Measurements from ENCODE around the gene GRIN2C. TPM values are rescaled to one million over a fixed set of nuclear protein-coding genes. Genes with fewer than 3 reads are reported as not detected.

The GRIN2C gene
- total RNA-seq, 6 experiments from 2014 or later, result 0.05 to 0.07 TPM; not detected in 4

GRCh38 chr17:74883241-74883745 is 23.6 kb upstream of the GRIN2C start:
- no peaks in the 10 kb centered on the region for H3K4me1 Mint-ChIP-seq (ENCODE audit: low read depth)
- no peak for TF ChIP-seq CTCF (IDR thresholded peaks at IDR 0.05)
- no peak for DNase-seq
- no peak overlapping the region for H3K27ac Mint-ChIP-seq
- H3K36me3 Mint-ChIP-seq (ENCODE audit: low read depth), result no peaks in the 10 kb centered on the region
- peaks cover 50% of the 10 kb centered on the region for H3K27me3 Mint-ChIP-seq (ENCODE audit: insufficient read depth)
- no peaks in the 10 kb centered on the region for H3K9me3 Mint-ChIP-seq
- H3K4me3 Mint-ChIP-seq, result no peak overlapping the region

DNA sequence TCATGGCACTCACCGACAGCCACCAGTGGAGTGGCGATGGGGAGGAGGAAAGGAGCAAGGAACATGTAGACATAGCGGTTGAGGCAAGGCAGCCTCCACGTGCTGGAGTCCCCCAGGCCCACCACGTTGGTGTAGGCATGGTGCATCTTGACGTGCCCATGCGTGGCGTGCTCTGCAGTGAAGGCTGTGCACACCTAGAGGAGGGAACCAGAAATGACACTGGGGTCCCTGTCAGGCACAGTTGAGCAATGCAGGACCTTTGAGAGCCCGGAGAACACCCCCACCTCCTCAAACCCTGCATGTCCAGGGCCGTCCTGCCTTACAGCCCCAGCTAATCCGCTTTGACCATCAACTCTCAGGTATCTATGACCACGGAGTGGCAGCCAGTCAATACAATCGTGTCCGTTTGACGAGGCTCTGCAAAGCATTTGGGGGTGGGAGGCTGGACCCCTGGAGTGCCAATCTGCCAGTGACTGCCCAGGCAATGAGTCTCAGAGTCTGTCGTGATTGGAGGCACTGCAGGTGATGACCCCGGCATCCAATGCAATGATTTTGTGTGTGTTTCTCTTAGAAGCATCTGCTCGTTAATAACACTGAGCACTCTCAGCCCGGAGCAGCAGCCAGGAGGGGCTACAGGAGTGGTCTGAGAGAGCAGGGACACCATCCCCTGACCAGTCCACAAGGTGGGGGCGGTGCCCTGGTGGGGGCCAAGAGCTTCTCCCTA is 23.0 kb upstream of the GRIN2C start:
- no peak for DNase-seq
- Mint-ChIP-seq H3K27me3 (ENCODE audit: insufficient read depth) (peaks cover 45% of the 10 kb centered on the region), H3K27ac (no peak overlapping the region), H3K36me3 (ENCODE audit: low read depth) (no peaks in the 10 kb centered on the region), H3K4me1 (ENCODE audit: low read depth) (no peaks in the 10 kb centered on the region), H3K9me3 (no peaks in the 10 kb centered on the region), H3K4me3 (no peak overlapping the region)
- TF ChIP-seq CTCF (IDR thresholded peaks at IDR 0.05), result no peak

DNA sequence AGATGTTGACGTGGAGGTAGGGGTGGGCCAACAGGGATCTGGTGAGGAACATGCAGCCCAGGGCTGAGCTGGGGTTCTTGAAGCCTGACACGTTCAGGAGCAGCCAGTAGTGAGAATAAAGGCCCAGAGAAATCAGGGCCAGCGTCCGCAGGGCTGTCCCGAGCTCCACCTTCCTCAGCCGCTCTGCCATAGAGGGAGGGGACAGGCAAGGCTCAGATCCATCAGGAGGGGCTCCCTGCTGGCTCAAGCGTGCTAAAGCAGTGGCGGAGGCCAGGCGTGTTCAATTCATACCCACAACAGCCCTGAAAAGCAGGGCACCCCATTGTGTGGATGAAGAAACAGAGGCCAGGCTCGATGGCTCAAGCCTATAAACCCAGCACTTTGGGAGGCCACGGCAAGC is 21.4 kb upstream of the GRIN2C start:
- H3K27me3 Mint-ChIP-seq (ENCODE audit: insufficient read depth), result peaks cover 44% of the 10 kb centered on the region
- no peaks in the 10 kb centered on the region for H3K36me3 Mint-ChIP-seq (ENCODE audit: low read depth)
- no peaks in the 10 kb centered on the region for H3K4me1 Mint-ChIP-seq (ENCODE audit: low read depth)
- no peak overlapping the region for H3K27ac Mint-ChIP-seq
- no peak for TF ChIP-seq CTCF (IDR thresholded peaks at IDR 0.05)
- DNase-seq, result no peak
- no peaks in the 10 kb centered on the region for H3K9me3 Mint-ChIP-seq
- no peak overlapping the region for H3K4me3 Mint-ChIP-seq

- no peaks in the 10 kb centered on the region for H3K36me3 Mint-ChIP-seq (ENCODE audit: low read depth)
- no peak overlapping the region for H3K4me3 Mint-ChIP-seq
- no peak overlapping the region for H3K27ac Mint-ChIP-seq
These were observed 19.6 kb upstream of the GRIN2C start for GRCh38 chr17:74879308-74879707.

GRCh38 chr17:74878658-74879057 is 19.0 kb upstream of the GRIN2C start:
- no peaks in the 10 kb centered on the region for H3K9me3 Mint-ChIP-seq
- peaks cover 5% of the 10 kb centered on the region for H3K4me1 Mint-ChIP-seq (ENCODE audit: low read depth)
- peaks cover 35% of the 10 kb centered on the region for H3K27me3 Mint-ChIP-seq (ENCODE audit: insufficient read depth)
- no peak overlapping the region for H3K27ac Mint-ChIP-seq
- no peaks in the 10 kb centered on the region for H3K36me3 Mint-ChIP-seq (ENCODE audit: low read depth)
- TF ChIP-seq CTCF (IDR thresholded peaks at IDR 0.05), result no peak
- no peak overlapping the region for H3K4me3 Mint-ChIP-seq
- DNase-seq, result no peak

More at GRCh38 chr17:74879308-74879707, 19.6 kb upstream of the GRIN2C start:
- peaks cover 38% of the 10 kb centered on the region for H3K27me3 Mint-ChIP-seq (ENCODE audit: insufficient read depth)
- no peaks in the 10 kb centered on the region for H3K9me3 Mint-ChIP-seq
- no peaks in the 10 kb centered on the region for H3K4me1 Mint-ChIP-seq (ENCODE audit: low read depth)
- no peak for DNase-seq
- no peak for TF ChIP-seq CTCF (IDR thresholded peaks at IDR 0.05)

All from HFFc6 (cell line).